ENCODE results near the gene TMEM121B.

GRCh38 chr22:17114898-17115235 is 6.3 kb downstream of the TMEM121B start:
- no peak for TF ChIP-seq POLR2A (IDR thresholded peaks at IDR 0.05; ENCODE audit: low read length)
- TF ChIP-seq GATA1 (IDR thresholded peaks at IDR 0.05; ENCODE audit: low read depth, low read length), result no peak
